B cell (primary cell): ENCODE data around the gene PHACTR3. TPM values are rescaled to one million over a fixed set of nuclear protein-coding genes. Genes with fewer than 3 reads are reported as not detected.

ENCODE experiments used
- ATAC-seq: fragments of 200-7000 bp; cut with Tn5 transposase; one replicate; pipeline ENCODE4 v1.10.0; 2021; ENCODE audit warnings: low read depth, mild to moderate bottlenecking, moderate number of reproducible peaks, moderate library complexity
- CTCF ChIA-PET: fragments of 350-600 bp; sonication (Branson Sonifier 250); formaldehyde crosslinking; loops from one replicate; lab custom pipeline; 2021; ENCODE audit warnings: antibody characterized with exemption, inconsistent platforms; lab: Charles Lee
- POLR2A ChIA-PET: fragments of 350-600 bp; sonication (Branson Sonifier 250); formaldehyde crosslinking; loops from one replicate; lab custom pipeline; 2021; ENCODE audit warnings: antibody characterized with exemption; lab: Charles Lee
- DNase-seq: peaks from one replicate; pipeline ENCODE4 v3.0.0; 2013
- H2AFZ ChIP-seq: 2 replicates; pipeline ENCODE4 v1.6.1; 2012; ENCODE audit warnings: mild to moderate bottlenecking, low read depth, low read length; ENCODE audit not compliant: insufficient read depth, poor library complexity, severe bottlenecking
- H3K27ac ChIP-seq, 2 donors: 1 replicate in 1 of 2; 2 replicates in 1 of 2; pipeline ENCODE4 v1.5.1; 2012 to 2013; ENCODE audit warnings: low read length in 2 of 2, mild to moderate bottlenecking in 2 of 2, moderate library complexity in 1 of 2
- H3K27me3 ChIP-seq, 4 experiments: fragments of 200-600 bp in 1 of 4; sonication (generic) in 1 of 4; replicated peaks in 1 of 4; 1 replicate in 2 of 4; 2 replicates in 2 of 4; pipeline versions ENCODE4 v1.6.1 to v1.7.0; 2013 to 2016; ENCODE audit warnings: low read length in 3 of 4, mild to moderate bottlenecking in 2 of 4, mixed read lengths in 1 of 4, moderate library complexity in 1 of 4; ENCODE audit not compliant: insufficient read depth in 4 of 4, control insufficient read depth in 3 of 4; ENCODE audit errors: control extremely low read depth in 1 of 4
- H3K36me3 ChIP-seq, 2 experiments: replicated peaks in 1 of 2; 1 replicate in 1 of 2; 2 replicates in 1 of 2; pipeline versions ENCODE4 v1.6.1 to v1.7.1; 2013; ENCODE audit warnings: low read length in 1 of 2; ENCODE audit not compliant: insufficient read depth in 2 of 2, control insufficient read depth in 1 of 2; ENCODE audit errors: control extremely low read depth in 1 of 2, extremely low read depth in 1 of 2
- H3K4me1 ChIP-seq, 2 donors: fragments of 200-600 bp in 1 of 2; sonication (generic) in 1 of 2; 1 replicate in 1 of 2; 2 replicates in 1 of 2; pipeline versions ENCODE4 v1.5.1 to v1.6.1; 2013 to 2017; ENCODE audit warnings: low read length in 2 of 2; ENCODE audit not compliant: control insufficient read depth in 2 of 2, insufficient read depth in 2 of 2
- H3K4me2 ChIP-seq: replicated peaks from 2 replicates; pipeline ENCODE3; 2012; ENCODE audit warnings: mild to moderate bottlenecking, low read depth, low read length; ENCODE audit not compliant: poor library complexity, severe bottlenecking
- H3K4me3 ChIP-seq, 5 experiments: fragments of 200-600 bp in 1 of 5; sonication (generic) in 1 of 5; 1 replicate in 3 of 5; 2 replicates in 2 of 5; pipeline versions ENCODE4 v1.5.1 to v1.7.0; 2011 to 2016; ENCODE audit warnings: low read length in 4 of 5, mild to moderate bottlenecking in 4 of 5, low read depth in 2 of 5, control low read depth in 1 of 5, moderate library complexity in 1 of 5; ENCODE audit not compliant: insufficient read depth in 1 of 5; ENCODE audit errors: control extremely low read depth in 1 of 5, extremely low read depth in 1 of 5
- H3K79me2 ChIP-seq: fragments of 200-600 bp; sonication (generic); one replicate; pipeline ENCODE4 v1.6.0; 2016; ENCODE audit warnings: low read length; ENCODE audit not compliant: control insufficient read depth, insufficient read depth
- H3K9ac ChIP-seq: fragments of 200-600 bp; sonication (generic); 2 replicates; pipeline ENCODE4 v1.6.1; 2017; ENCODE audit warnings: mild to moderate bottlenecking, low read length, moderate library complexity
- H3K9me3 ChIP-seq, 3 donors: one replicate each; pipeline versions ENCODE4 v1.6.1 to v1.7.1; 2013; ENCODE audit warnings: low read length in 2 of 3; ENCODE audit not compliant: control insufficient read depth in 2 of 3, insufficient read depth in 1 of 3; ENCODE audit errors: control extremely low read depth in 1 of 3
- H4K20me1 ChIP-seq: 2 replicates; pipeline ENCODE4 v1.6.0; 2012; ENCODE audit warnings: mild to moderate bottlenecking, low read length; ENCODE audit not compliant: insufficient read depth, control insufficient read depth, poor library complexity, severe bottlenecking
- H3K27ac Mint-ChIP-seq: one replicate; pipeline ENCODE4 v1.8.0; 2021; ENCODE audit warnings: mixed read lengths
- H3K27me3 Mint-ChIP-seq: one replicate; pipeline ENCODE4 v1.8.0; 2021; ENCODE audit warnings: mixed read lengths
- H3K4me1 Mint-ChIP-seq: one replicate; pipeline ENCODE4 v1.8.0; 2021; ENCODE audit warnings: mixed read lengths
- H3K4me3 Mint-ChIP-seq: one replicate; pipeline ENCODE4 v1.8.0; 2021; ENCODE audit warnings: mixed read lengths
- H3K9me3 Mint-ChIP-seq: one replicate; pipeline ENCODE4 v1.8.0; 2022; ENCODE audit warnings: mixed read lengths; ENCODE audit not compliant: insufficient read depth
- EZH2 ChIP-seq: IDR thresholded peaks from 2 replicates; pipeline ENCODE4 v1.6.1; 2012; ENCODE audit warnings: borderline replicate concordance, low read depth, mild to moderate bottlenecking, moderate library complexity, low read length; ENCODE audit not compliant: insufficient read depth, poor library complexity, severe bottlenecking
- WGBS: methylation state at CpG from one replicate; pipeline ENCODE4 v1.1.5; 2013; ENCODE audit warnings: missing lambda C conversion rate; ENCODE audit not compliant: insufficient coverage; 5-methylcytosine and 5-hydroxymethylcytosine counted together
- intact Hi-C: fragments of 100-400 bp; cut with micrococcal nuclease; formaldehyde crosslinking; loops from one replicate; pipeline ENCODE4 v1.10.0; 2022
- polyA plus RNA-seq: library from polyadenylated mRNA; depleted of rRNA; stranded (reverse); fragments of >200 nt; gene quantifications from 2 replicates; pipeline ENCODE4 v1.2.3, GENCODE V29; 2012
- total RNA-seq, 2 donors: library from RNA; stranded (reverse); fragments of 120-200 nt in 1 of 2; gene quantifications; 1 replicate in 1 of 2; 2 replicates in 1 of 2; pipeline versions ENCODE4 v1.2.3 to v1.2.4, GENCODE V29; 2013 to 2022
- TF ChIP-seq, protein P1 (sequence below): fragments of 200-600 bp; IDR thresholded peaks from one replicate; pipeline ENCODE4 v1.8.0; 2022; ENCODE audit warnings: antibody characterized with exemption, mild to moderate bottlenecking

PHACTR3 gene
- total and polyA plus RNA-seq, 2 donors (not counting 1 experiment from before 2014, with no cell fraction given): not detected

DNA sequence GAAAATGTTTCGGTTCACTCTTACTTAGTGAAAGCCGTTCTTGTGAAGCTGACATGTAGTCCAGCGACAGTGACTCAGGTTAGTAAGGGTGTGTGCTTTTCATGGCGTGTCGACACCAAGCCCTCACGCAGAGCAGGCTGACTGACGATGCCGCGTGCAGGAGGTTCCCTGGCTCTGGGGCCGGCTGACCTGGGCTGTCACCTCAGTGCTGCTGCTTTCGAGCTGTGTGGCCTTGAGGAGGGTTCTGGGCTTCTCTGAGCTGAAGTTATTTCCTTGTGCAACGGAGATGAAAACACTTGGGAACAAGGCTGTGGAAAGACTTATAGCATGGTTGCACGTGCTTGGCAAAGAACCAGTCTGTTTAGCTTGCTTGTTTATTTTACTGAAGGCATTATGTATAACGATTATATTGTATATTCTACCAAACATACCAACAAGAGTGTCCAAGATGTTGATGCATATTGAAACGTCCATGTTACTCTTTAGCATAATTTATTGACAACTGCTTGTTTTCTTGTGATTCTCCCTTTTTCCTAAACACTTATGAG is 59.2 kb downstream of the PHACTR3 start:
- intact Hi-C loops: no loop called here
- Histone ChIP-seq H3K9me3 (peaks cover 0 to 16% (median under 1%) of the 10 kb centered on the region in 3 donors), H3K4me2 (no peak overlapping the region), H3K4me1 (no peaks in the 10 kb centered on the region), H3K4me3 (no peak overlapping the region), H3K27me3 (no peaks in the 10 kb centered on the region), H3K79me2 (no peaks in the 10 kb centered on the region), H3K9ac (no peak overlapping the region), H2AFZ (no peak overlapping the region), H3K27ac (no peak overlapping the region), H4K20me1 (no peaks in the 10 kb centered on the region), H3K36me3 (no peaks in the 10 kb centered on the region)
- no peak for ATAC-seq
- Mint-ChIP-seq H3K27me3 (peaks cover 18% of the 10 kb centered on the region), H3K27ac (no peak overlapping the region), H3K9me3 (peaks cover 7% of the 10 kb centered on the region), H3K4me3 (no peak overlapping the region), H3K4me1 (no peaks in the 10 kb centered on the region)
- ChIA-PET CTCF (no interaction called here), POLR2A (no interaction called here)
- TF ChIP-seq EZH2: no peak
- WGBS: 94% methylated on average over 11 of the region's 15 CpGs
- no peak for DNase-seq

DNA sequence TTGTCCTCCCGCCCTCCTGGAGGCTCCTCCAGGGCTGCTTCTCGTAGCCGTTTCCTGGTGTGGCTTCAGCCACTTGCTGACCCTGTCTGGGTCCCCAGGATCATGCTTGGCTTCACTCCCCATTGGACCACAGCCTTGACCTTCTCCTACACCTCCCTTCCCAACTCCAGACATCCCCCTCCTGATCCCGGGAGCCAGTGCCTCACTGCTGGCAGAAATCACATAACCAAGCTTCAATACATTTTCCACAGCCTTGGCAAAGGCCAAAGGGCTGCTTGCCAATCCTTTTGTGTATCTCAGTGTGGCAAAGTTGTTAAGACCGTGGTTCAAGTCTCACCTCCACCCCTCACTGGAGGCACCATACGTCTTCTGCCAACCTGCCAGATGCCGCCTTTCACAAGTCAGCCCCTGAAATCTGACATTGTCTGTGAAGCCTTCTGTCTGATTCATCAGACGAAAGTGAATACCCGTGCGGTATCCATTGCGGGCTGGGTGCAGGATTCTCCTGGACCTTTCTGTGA is 60.1 kb downstream of the PHACTR3 start:
- Histone ChIP-seq H3K79me2 (no peaks in the 10 kb centered on the region), H3K27ac (no peak overlapping the region), H3K9me3 (peaks cover 0 to 13% (median 0%) of the 10 kb centered on the region in 3 donors), H3K4me3 (no peak overlapping the region), H3K36me3 (no peaks in the 10 kb centered on the region), H4K20me1 (no peaks in the 10 kb centered on the region), H3K4me1 (no peaks in the 10 kb centered on the region), H2AFZ (no peak overlapping the region), H3K27me3 (no peaks in the 10 kb centered on the region), H3K4me2 (no peak overlapping the region), H3K9ac (no peak overlapping the region)
- ChIA-PET CTCF (no interaction called here), POLR2A (no interaction called here)
- Mint-ChIP-seq H3K4me1 (no peaks in the 10 kb centered on the region), H3K27ac (no peak overlapping the region), H3K4me3 (no peak overlapping the region), H3K27me3 (peaks cover 18% of the 10 kb centered on the region), H3K9me3 (peaks cover 5% of the 10 kb centered on the region)
- no peak for TF ChIP-seq EZH2
- TF ChIP-seq, protein P1, sequence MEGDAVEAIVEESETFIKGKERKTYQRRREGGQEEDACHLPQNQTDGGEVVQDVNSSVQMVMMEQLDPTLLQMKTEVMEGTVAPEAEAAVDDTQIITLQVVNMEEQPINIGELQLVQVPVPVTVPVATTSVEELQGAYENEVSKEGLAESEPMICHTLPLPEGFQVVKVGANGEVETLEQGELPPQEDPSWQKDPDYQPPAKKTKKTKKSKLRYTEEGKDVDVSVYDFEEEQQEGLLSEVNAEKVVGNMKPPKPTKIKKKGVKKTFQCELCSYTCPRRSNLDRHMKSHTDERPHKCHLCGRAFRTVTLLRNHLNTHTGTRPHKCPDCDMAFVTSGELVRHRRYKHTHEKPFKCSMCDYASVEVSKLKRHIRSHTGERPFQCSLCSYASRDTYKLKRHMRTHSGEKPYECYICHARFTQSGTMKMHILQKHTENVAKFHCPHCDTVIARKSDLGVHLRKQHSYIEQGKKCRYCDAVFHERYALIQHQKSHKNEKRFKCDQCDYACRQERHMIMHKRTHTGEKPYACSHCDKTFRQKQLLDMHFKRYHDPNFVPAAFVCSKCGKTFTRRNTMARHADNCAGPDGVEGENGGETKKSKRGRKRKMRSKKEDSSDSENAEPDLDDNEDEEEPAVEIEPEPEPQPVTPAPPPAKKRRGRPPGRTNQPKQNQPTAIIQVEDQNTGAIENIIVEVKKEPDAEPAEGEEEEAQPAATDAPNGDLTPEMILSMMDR: no peak
- no peak for DNase-seq
- intact Hi-C loops: no loop called here
- WGBS: 80% methylated on average over 9 of the region's 11 CpGs
- ATAC-seq: no peak
